ENCODE measurements around the gene CACNA1D.
A peak's percentile ranks its signal among the peaks of the same experiment; 100 is the strongest.

CACNA1D gene

DNA sequence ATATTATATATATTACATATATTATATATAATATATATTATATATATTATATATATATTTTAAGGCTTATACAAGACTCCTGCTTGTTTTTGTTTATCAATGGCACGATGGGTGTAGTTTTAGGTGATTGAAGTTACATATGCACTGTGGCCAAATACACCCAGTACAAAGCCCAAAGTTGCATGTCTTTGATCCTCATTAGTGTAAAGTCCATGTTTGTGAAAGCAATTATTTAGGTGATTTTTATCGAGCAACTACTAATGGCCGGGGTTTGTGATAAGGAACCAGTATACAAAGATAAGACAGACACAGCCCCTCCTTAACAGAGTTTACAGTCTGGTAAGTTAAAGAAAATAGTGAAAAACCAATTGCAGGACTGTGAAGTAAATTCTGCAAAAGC lies 197.5 kb downstream of the CACNA1D start:
- no peak for DNase-seq (ENCODE audit: low read depth, low spot score)
- TF ChIP-seq, protein P1, sequence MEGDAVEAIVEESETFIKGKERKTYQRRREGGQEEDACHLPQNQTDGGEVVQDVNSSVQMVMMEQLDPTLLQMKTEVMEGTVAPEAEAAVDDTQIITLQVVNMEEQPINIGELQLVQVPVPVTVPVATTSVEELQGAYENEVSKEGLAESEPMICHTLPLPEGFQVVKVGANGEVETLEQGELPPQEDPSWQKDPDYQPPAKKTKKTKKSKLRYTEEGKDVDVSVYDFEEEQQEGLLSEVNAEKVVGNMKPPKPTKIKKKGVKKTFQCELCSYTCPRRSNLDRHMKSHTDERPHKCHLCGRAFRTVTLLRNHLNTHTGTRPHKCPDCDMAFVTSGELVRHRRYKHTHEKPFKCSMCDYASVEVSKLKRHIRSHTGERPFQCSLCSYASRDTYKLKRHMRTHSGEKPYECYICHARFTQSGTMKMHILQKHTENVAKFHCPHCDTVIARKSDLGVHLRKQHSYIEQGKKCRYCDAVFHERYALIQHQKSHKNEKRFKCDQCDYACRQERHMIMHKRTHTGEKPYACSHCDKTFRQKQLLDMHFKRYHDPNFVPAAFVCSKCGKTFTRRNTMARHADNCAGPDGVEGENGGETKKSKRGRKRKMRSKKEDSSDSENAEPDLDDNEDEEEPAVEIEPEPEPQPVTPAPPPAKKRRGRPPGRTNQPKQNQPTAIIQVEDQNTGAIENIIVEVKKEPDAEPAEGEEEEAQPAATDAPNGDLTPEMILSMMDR (IDR thresholded peaks at IDR 0.05; ENCODE audit: insufficient read depth, low read length, missing control alignments), result no peak
- POLR2A ChIA-PET, result no interaction called here
- no peak overlapping the region for H3K4me3 ChIP-seq (ENCODE audit: low read depth, low read length)
- CTCF ChIA-PET, result no interaction called here

DNA sequence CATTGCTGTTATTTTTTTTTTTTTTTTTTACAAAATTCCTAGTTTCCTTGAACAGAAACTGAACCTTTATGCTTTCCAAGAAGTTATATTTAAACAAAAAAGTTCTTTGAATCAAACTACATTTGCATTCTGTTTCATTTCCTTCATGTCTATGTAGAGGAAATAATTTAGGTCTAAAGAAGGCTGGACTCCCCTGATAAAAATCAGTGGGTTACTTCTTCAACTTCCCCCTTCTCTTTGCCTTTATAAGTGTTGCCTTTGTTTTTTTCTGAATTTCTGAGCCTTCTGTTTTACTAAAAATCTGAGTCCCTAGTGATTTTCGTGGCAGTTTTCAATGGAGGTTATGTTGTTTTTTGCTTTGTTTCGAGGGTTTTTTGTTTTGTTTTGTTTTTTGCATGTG lies 199.0 kb downstream of the CACNA1D start:
- CTCF ChIA-PET, result no interaction called here
- no peak overlapping the region for H3K4me3 ChIP-seq (ENCODE audit: low read depth, low read length)
- TF ChIP-seq, protein P1 (IDR thresholded peaks at IDR 0.05; ENCODE audit: insufficient read depth, low read length, missing control alignments), result no peak
- POLR2A ChIA-PET, result no interaction called here
- DNase-seq (ENCODE audit: low read depth, low spot score), result no peak

DNA sequence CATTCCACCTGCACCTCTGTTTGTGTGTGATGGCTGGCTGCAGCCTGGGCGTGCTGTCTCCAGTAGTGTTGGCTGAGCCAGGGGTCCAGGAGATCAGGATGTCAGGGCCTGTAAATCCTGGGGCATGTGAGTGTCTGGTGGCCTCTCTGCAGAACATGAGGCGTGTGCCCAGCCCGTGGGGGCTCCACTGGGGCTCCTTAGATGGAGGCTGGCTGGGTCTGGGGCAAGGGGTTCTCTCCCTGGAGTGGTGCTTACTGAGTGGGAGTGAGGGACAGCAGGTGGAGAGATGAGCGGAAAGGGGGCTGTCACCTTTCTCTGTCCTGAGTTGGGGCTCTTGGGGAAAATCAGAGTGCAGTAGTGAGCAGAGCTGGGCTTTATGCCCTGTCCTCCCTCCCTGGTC lies 199.6 kb downstream of the CACNA1D start:
- H3K4me3 ChIP-seq (ENCODE audit: low read depth, low read length), result no peak overlapping the region
- CTCF ChIA-PET, result no interaction called here
- POLR2A ChIA-PET, result no interaction called here
- DNase-seq (ENCODE audit: low read depth, low spot score), result no peak
- TF ChIP-seq, protein P1 (IDR thresholded peaks at IDR 0.05; ENCODE audit: insufficient read depth, low read length, missing control alignments), result no peak

DNA sequence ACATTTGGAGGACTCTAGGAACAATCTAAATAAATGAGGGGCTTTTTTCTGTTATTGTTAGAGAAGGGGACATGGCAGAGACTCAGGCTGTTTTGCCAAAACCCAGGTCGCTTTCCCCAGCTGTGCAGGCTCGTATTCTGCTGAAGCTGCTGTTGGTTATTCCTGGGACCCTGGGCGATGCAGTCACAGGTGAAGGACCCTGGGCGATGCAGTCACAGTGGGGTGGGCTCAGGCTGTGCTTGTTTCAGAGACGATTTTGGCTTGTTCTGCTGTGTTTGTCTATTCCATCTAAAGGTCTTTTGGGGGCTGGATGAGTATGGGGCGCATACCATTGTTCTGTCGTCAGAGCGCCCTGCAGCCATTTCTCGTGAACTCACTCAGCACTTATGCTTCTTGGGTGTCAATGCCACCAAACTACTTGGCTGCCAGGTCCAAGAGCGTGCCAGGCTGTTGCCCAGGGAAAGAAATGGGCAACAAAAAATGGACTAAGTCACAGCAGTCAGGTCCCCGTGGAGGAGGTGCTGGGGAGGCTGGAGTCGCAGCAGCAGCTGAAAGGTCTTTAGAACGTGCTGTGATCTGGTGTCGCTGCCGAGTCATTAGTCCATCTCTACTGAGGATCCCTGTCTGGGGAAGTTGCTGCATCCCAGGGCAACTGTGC lies 200.4 kb downstream of the CACNA1D start:
- POLR2A ChIA-PET, result no interaction called here
- TF ChIP-seq, protein P1 (IDR thresholded peaks at IDR 0.05; ENCODE audit: insufficient read depth, low read length, missing control alignments), result no peak
- CTCF ChIA-PET, result no interaction called here
- no peak for DNase-seq (ENCODE audit: low read depth, low spot score)
- H3K4me3 ChIP-seq (ENCODE audit: low read depth, low read length), result no peak overlapping the region

DNA sequence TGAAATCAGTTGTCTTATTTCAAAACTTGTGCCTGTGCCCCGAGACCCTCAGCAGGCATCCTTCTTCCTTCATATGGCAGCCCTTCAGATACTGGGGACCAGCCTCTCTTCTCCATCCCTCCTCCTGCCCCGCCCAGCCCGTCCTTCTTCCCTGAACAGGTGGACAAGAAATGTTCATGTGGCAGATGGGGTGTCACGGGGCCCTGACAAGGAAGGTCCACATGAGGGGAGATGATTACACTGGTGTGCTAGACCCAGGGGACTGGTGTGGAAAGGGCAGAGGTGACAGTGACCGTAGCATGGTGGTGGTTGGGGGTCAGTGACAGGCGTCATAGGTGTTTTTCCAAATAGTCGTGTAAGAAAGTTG lies 200.9 kb downstream of the CACNA1D start:
- DNase-seq (ENCODE audit: low read depth, low spot score), result no peak
- POLR2A ChIA-PET, result no interaction called here
- CTCF ChIA-PET, result no interaction called here
- TF ChIP-seq, protein P1 (IDR thresholded peaks at IDR 0.05; ENCODE audit: insufficient read depth, low read length, missing control alignments), result no peak
- no peak overlapping the region for H3K4me3 ChIP-seq (ENCODE audit: low read depth, low read length)

DNA sequence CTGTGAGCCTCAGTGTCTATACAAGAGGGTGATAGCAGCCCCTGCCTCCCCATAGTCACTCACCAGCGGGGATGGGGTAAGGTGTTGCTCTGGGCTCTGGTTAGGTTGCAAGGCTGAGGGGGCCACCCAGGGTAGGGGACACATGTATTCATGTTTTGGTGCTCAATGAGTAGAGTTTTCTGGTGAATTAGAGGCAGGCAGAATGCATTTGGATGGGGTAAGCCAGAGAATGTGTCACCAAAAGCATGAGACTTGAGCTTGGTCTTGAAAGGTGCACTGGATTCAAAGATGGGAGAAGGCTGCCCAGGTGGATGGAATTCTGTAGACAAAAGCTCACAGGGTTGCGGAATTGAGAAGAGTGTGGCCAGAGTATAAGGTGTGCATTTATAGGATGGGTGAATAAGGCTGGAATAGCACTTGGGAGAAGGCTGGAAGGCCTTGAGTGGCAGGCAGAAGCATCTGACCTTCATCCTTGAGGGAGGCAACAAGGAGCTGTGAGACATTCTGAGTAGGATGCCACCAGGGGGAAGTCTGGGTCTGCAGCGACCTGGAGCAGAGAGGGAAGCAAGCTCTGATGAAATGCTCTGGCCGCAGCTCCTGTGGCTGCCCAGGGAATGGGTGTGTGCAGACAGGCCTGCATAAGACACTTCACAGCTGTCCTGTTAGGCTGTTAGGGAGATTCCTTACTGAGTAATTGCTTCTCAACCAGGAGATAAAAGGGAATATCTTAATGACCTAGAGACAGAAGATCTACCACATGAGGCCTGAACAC lies 202.2 kb downstream of the CACNA1D start:
- TF ChIP-seq, protein P1 (IDR thresholded peaks at IDR 0.05; ENCODE audit: insufficient read depth, low read length, missing control alignments), result peak; percentile 6
- ChIA-PET CTCF (interaction anchor here (0.8 to 2.0 kb wide), 2 partner anchors 13 to 17 kb away, joined by 3 to 12 read pairs; no protein-coding TSS in a partner anchor), POLR2A (no interaction called here)
- no peak for DNase-seq (ENCODE audit: low read depth, low spot score)
- no peak overlapping the region for H3K4me3 ChIP-seq (ENCODE audit: low read depth, low read length)
